ENCODE measurements around the gene TTLL1.

The TTLL1 gene

GRCh38 chr22:43135565-43135964, 46.4 kb upstream of the TTLL1 start:
- no peaks in the 10 kb centered on the region for H3K9me3 ChIP-seq (ENCODE audit: low read length)
- H3K36me3 ChIP-seq (ENCODE audit: insufficient read depth, low read length): peaks cover 89% of the 10 kb centered on the region
- H3K9me2 ChIP-seq (ENCODE audit: low read depth, low read length): no peaks in the 10 kb centered on the region
- TF ChIP-seq EZH2 (IDR thresholded peaks at IDR 0.05; ENCODE audit: borderline replicate concordance, low read length) (no peak), CTCF (IDR thresholded peaks at IDR 0.05; ENCODE audit: low read length) (no peak)
- H3K4me2 ChIP-seq (ENCODE audit: low read length): no peak overlapping the region
- H3F3A ChIP-seq (ENCODE audit: insufficient read depth, low read length): no peaks in the 10 kb centered on the region
- no peaks in the 10 kb centered on the region for H3K27me3 ChIP-seq (ENCODE audit: insufficient read depth, low read length)
- no peak overlapping the region for H3K4me3 ChIP-seq (ENCODE audit: low read depth, low read length, poor library complexity, severe bottlenecking)
- no peaks in the 10 kb centered on the region for H3K4me1 ChIP-seq (ENCODE audit: insufficient read depth, low read length, severe bottlenecking)
- no peak overlapping the region for H2AFZ ChIP-seq (ENCODE audit: low read length)
- H3K79me2 ChIP-seq (ENCODE audit: insufficient read depth, low read length): no peaks in the 10 kb centered on the region
- no peak overlapping the region for H3K27ac ChIP-seq (ENCODE audit: low read depth, low read length, poor library complexity, severe bottlenecking)
- H4K20me1 ChIP-seq (ENCODE audit: insufficient read depth, low read length): no peaks in the 10 kb centered on the region
- no peak overlapping the region for H3K9ac ChIP-seq (ENCODE audit: low read length)

- no peak overlapping the region for H3K4me2 ChIP-seq (ENCODE audit: low read length)
- H3K36me3 ChIP-seq (ENCODE audit: insufficient read depth, low read length): peaks cover 88% of the 10 kb centered on the region
- no peak overlapping the region for H3K9ac ChIP-seq (ENCODE audit: low read length)
- H3K4me1 ChIP-seq (ENCODE audit: insufficient read depth, low read length, severe bottlenecking): peaks cover 5% of the 10 kb centered on the region
- no peaks in the 10 kb centered on the region for H3F3A ChIP-seq (ENCODE audit: insufficient read depth, low read length)
- H4K20me1 ChIP-seq (ENCODE audit: insufficient read depth, low read length): no peaks in the 10 kb centered on the region
- TF ChIP-seq EZH2 (IDR thresholded peaks at IDR 0.05; ENCODE audit: borderline replicate concordance, low read length) (no peak), CTCF (IDR thresholded peaks at IDR 0.05; ENCODE audit: low read length) (no peak)
- H3K9me2 ChIP-seq (ENCODE audit: low read depth, low read length): no peaks in the 10 kb centered on the region
- H3K4me3 ChIP-seq (ENCODE audit: low read depth, low read length, poor library complexity, severe bottlenecking): no peak overlapping the region
- no peak overlapping the region for H3K27ac ChIP-seq (ENCODE audit: low read depth, low read length, poor library complexity, severe bottlenecking)
- no peaks in the 10 kb centered on the region for H3K27me3 ChIP-seq (ENCODE audit: insufficient read depth, low read length)
- no peaks in the 10 kb centered on the region for H3K9me3 ChIP-seq (ENCODE audit: low read length)
- H3K79me2 ChIP-seq (ENCODE audit: insufficient read depth, low read length): no peaks in the 10 kb centered on the region
- no peak overlapping the region for H2AFZ ChIP-seq (ENCODE audit: low read length)
These were observed 45.4 kb upstream of the TTLL1 start for GRCh38 chr22:43134553-43134952.

- no peaks in the 10 kb centered on the region for H3K79me2 ChIP-seq (ENCODE audit: insufficient read depth, low read length)
- H3K4me2 ChIP-seq (ENCODE audit: low read length): no peak overlapping the region
- no peak overlapping the region for H3K9ac ChIP-seq (ENCODE audit: low read length)
- H3K36me3 ChIP-seq (ENCODE audit: insufficient read depth, low read length): peaks cover 84% of the 10 kb centered on the region
- no peaks in the 10 kb centered on the region for H3K9me2 ChIP-seq (ENCODE audit: low read depth, low read length)
- H3K4me1 ChIP-seq (ENCODE audit: insufficient read depth, low read length, severe bottlenecking): peaks cover 16% of the 10 kb centered on the region
- TF ChIP-seq EZH2 (IDR thresholded peaks at IDR 0.05; ENCODE audit: borderline replicate concordance, low read length) (no peak), CTCF (IDR thresholded peaks at IDR 0.05; ENCODE audit: low read length) (no peak)
- no peaks in the 10 kb centered on the region for H3K9me3 ChIP-seq (ENCODE audit: low read length)
- H2AFZ ChIP-seq (ENCODE audit: low read length): no peak overlapping the region
- H4K20me1 ChIP-seq (ENCODE audit: insufficient read depth, low read length): no peaks in the 10 kb centered on the region
- H3K27me3 ChIP-seq (ENCODE audit: insufficient read depth, low read length): no peaks in the 10 kb centered on the region
- H3F3A ChIP-seq (ENCODE audit: insufficient read depth, low read length): no peaks in the 10 kb centered on the region
- no peak overlapping the region for H3K27ac ChIP-seq (ENCODE audit: low read depth, low read length, poor library complexity, severe bottlenecking)
- H3K4me3 ChIP-seq (ENCODE audit: low read depth, low read length, poor library complexity, severe bottlenecking): no peak overlapping the region
These were observed 44.2 kb upstream of the TTLL1 start for GRCh38 chr22:43133401-43133800.

Data from OCI-LY1 (cell line).